ENCODE data around the gene TBL3. TPM values are rescaled to one million over a fixed set of nuclear protein-coding genes. Genes with fewer than 3 reads are reported as not detected.

Gene TBL3
- total and polyA plus RNA-seq, 9 of the 15 experiments (the other 6 are each of a cell fraction or from before 2014, with no cell fraction given) = 0.97 to 117 (median 24.5) TPM

DNA sequence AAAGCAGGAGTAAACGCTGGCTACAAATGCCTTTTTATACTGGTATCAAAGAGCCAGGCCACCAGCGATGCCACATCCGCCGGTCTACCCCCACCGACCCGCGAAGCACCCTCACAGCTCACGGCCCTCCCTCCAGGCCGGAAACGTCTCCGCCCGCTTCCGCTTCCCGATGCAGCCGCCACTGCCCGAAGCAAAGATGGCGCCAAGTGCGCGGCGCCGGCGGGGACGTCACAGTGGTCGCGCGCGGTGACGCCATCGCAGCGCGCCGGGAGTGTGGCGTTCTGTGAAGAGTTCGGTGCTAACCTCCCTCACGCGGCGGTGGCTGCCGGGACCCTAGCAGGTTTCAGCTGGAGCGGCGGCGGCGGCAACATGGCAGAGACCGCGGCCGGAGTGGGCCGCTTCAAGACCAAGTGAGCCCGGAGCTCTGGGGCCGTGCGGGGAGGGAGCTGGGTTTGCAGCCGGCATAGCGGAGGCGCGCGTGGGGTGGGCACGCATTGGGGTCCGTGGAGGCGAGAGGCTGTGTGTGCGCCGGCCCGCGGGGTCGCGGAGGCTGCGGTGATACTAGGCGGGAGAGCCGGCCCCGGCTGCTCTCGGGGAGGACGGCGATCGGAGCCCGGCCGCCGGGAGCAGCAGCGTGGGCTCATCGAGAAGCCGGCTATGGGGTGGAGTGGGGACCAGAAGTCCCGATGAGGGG is at the start of gene TBL3 (continued):
- TF ChIP-seq NR4A1 (CRISPR knock-in tag; IDR thresholded peaks at IDR 0.05) (0 out of 2 replicates have a peak, but pooled peaks have one; percentile 52), NR4A1 (tag; IDR thresholded peaks at IDR 0.05) (no peak), ZKSCAN3 (CRISPR knock-in tag; IDR thresholded peaks at IDR 0.05) (no peak), EHMT2 (IDR thresholded peaks at IDR 0.05) (no peak), RBFOX2 (IDR thresholded peaks at IDR 0.05; ENCODE audit: low read depth, low read length) (peak; percentile 91), ESRRA (IDR thresholded peaks at IDR 0.05; ENCODE audit: borderline replicate concordance, low read depth) (peak; percentile 77), CHD1 (IDR thresholded peaks at IDR 0.05; ENCODE audit: low read length) (peak; percentile 58), BRF1 (IDR thresholded peaks at IDR 0.05; ENCODE audit: borderline replicate concordance, extremely low read depth, insufficient read length) (no peak), EGR1 (conservative IDR thresholded peaks at IDR 0.05) (peak; percentile 93), NR2F6 (CRISPR knock-in tag; IDR thresholded peaks at IDR 0.05) (no peak), PTBP1 (IDR thresholded peaks at IDR 0.05; ENCODE audit: low read depth, low read length) (no peak), SRSF3 (IDR thresholded peaks at IDR 0.05; ENCODE audit: insufficient read depth, low read length) (no peak), ZNF431 (CRISPR knock-in tag; IDR thresholded peaks at IDR 0.05) (0 out of 2 replicates have a peak, but pooled peaks have one; percentile 10)
- TF ChIP-seq, protein P1, sequence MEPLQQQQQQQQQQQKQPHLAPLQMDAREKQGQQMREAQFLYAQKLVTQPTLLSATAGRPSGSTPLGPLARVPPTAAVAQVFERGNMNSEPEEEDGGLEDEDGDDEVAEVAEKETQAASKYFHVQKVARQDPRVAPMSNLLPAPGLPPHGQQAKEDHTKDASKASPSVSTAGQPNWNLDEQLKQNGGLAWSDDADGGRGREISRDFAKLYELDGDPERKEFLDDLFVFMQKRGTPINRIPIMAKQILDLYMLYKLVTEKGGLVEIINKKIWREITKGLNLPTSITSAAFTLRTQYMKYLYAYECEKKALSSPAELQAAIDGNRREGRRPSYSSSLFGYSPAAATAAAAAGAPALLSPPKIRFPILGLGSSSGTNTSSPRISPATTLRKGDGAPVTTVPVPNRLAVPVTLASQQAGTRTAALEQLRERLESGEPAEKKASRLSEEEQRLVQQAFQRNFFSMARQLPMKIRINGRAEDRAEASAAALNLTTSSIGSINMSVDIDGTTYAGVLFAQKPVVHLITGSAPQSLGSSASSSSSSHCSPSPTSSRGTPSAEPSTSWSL (CRISPR knock-in tag; IDR thresholded peaks at IDR 0.05; ENCODE audit: borderline replicate concordance) = no peak
- TF ChIP-seq, protein P2, sequence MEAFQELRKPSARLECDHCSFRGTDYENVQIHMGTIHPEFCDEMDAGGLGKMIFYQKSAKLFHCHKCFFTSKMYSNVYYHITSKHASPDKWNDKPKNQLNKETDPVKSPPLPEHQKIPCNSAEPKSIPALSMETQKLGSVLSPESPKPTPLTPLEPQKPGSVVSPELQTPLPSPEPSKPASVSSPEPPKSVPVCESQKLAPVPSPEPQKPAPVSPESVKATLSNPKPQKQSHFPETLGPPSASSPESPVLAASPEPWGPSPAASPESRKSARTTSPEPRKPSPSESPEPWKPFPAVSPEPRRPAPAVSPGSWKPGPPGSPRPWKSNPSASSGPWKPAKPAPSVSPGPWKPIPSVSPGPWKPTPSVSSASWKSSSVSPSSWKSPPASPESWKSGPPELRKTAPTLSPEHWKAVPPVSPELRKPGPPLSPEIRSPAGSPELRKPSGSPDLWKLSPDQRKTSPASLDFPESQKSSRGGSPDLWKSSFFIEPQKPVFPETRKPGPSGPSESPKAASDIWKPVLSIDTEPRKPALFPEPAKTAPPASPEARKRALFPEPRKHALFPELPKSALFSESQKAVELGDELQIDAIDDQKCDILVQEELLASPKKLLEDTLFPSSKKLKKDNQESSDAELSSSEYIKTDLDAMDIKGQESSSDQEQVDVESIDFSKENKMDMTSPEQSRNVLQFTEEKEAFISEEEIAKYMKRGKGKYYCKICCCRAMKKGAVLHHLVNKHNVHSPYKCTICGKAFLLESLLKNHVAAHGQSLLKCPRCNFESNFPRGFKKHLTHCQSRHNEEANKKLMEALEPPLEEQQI (IDR thresholded peaks at IDR 0.05) = no peak
- TF ChIP-seq, protein P3, sequence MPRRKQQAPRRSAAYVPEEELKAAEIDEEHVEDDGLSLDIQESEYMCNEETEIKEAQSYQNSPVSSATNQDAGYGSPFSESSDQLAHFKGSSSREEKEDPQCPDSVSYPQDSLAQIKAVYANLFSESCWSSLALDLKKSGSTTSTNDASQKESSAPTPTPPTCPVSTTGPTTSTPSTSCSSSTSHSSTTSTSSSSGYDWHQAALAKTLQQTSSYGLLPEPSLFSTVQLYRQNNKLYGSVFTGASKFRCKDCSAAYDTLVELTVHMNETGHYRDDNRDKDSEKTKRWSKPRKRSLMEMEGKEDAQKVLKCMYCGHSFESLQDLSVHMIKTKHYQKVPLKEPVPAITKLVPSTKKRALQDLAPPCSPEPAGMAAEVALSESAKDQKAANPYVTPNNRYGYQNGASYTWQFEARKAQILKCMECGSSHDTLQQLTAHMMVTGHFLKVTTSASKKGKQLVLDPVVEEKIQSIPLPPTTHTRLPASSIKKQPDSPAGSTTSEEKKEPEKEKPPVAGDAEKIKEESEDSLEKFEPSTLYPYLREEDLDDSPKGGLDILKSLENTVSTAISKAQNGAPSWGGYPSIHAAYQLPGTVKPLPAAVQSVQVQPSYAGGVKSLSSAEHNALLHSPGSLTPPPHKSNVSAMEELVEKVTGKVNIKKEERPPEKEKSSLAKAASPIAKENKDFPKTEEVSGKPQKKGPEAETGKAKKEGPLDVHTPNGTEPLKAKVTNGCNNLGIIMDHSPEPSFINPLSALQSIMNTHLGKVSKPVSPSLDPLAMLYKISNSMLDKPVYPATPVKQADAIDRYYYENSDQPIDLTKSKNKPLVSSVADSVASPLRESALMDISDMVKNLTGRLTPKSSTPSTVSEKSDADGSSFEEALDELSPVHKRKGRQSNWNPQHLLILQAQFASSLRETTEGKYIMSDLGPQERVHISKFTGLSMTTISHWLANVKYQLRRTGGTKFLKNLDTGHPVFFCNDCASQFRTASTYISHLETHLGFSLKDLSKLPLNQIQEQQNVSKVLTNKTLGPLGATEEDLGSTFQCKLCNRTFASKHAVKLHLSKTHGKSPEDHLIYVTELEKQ (CRISPR knock-in tag; IDR thresholded peaks at IDR 0.05) = no peak
- TF ChIP-seq, protein P4, sequence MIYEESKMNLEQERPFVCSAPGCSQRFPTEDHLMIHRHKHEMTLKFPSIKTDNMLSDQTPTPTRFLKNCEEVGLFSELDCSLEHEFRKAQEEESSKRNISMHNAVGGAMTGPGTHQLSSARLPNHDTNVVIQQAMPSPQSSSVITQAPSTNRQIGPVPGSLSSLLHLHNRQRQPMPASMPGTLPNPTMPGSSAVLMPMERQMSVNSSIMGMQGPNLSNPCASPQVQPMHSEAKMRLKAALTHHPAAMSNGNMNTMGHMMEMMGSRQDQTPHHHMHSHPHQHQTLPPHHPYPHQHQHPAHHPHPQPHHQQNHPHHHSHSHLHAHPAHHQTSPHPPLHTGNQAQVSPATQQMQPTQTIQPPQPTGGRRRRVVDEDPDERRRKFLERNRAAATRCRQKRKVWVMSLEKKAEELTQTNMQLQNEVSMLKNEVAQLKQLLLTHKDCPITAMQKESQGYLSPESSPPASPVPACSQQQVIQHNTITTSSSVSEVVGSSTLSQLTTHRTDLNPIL (CRISPR knock-in tag; IDR thresholded peaks at IDR 0.05) = no peak
- TF ChIP-seq, protein P5, sequence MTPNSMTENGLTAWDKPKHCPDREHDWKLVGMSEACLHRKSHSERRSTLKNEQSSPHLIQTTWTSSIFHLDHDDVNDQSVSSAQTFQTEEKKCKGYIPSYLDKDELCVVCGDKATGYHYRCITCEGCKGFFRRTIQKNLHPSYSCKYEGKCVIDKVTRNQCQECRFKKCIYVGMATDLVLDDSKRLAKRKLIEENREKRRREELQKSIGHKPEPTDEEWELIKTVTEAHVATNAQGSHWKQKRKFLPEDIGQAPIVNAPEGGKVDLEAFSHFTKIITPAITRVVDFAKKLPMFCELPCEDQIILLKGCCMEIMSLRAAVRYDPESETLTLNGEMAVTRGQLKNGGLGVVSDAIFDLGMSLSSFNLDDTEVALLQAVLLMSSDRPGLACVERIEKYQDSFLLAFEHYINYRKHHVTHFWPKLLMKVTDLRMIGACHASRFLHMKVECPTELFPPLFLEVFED (CRISPR knock-in tag; conservative IDR thresholded peaks at IDR 0.05) = no peak
